ENCODE measurements around the gene CRADD. TPM values are rescaled to one million over a fixed set of nuclear protein-coding genes. Genes with fewer than 3 reads are reported as not detected.

The CRADD gene
- total and polyA plus RNA-seq, 10 of the 15 experiments (the other 5 are each of a cell fraction or from before 2014, with no cell fraction given) = 7.6 to 15.5 (median 11.7) TPM

DNA sequence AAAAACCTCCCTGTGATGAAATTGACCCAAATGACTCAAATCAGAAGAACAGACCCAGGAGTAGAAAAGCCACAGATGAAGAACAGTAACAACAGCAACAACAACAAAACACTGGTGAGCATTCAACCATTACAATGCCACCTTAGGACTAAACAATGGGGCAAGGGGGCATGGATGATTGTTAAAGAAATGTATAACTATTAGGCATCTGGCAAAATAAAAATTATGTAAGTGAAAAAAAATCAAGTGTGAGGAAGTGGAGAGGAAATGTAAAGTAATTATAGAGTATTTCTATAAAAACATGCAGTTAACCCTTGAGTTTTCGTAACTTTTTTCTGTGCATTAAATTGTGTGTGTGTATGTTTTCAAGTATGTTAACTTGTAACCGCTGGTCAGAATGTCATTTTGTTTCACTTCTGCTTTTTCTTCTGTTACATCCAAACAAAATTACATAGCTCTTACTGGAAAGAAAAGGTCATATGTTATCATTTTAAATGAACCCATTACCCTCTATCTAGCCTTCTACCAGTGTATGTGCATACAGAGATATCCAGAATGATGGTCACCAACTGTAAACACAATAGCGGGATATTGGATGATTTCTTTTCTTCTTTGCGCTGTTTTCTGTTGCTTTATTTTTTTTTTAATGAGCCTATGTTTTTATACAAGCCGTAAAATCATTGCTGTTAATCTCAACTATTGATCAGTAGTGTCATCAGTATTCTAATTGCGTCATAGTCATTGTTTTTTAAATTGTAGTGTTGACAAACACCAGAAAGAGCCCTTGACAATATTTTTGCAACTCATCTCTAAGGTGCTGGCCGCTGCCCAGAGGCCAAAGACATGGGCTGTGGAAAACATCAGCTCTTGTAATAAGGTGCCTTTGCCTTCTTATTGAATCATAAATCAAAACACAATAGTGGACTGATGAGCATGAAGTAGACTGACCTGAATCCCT, 170.6 kb downstream of the CRADD start (continued):
- TF ChIP-seq, protein P1, sequence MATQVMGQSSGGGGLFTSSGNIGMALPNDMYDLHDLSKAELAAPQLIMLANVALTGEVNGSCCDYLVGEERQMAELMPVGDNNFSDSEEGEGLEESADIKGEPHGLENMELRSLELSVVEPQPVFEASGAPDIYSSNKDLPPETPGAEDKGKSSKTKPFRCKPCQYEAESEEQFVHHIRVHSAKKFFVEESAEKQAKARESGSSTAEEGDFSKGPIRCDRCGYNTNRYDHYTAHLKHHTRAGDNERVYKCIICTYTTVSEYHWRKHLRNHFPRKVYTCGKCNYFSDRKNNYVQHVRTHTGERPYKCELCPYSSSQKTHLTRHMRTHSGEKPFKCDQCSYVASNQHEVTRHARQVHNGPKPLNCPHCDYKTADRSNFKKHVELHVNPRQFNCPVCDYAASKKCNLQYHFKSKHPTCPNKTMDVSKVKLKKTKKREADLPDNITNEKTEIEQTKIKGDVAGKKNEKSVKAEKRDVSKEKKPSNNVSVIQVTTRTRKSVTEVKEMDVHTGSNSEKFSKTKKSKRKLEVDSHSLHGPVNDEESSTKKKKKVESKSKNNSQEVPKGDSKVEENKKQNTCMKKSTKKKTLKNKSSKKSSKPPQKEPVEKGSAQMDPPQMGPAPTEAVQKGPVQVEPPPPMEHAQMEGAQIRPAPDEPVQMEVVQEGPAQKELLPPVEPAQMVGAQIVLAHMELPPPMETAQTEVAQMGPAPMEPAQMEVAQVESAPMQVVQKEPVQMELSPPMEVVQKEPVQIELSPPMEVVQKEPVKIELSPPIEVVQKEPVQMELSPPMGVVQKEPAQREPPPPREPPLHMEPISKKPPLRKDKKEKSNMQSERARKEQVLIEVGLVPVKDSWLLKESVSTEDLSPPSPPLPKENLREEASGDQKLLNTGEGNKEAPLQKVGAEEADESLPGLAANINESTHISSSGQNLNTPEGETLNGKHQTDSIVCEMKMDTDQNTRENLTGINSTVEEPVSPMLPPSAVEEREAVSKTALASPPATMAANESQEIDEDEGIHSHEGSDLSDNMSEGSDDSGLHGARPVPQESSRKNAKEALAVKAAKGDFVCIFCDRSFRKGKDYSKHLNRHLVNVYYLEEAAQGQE (IDR thresholded peaks at IDR 0.05; ENCODE audit: low read depth, low read length) = no peak
- TF ChIP-seq ZNF207 (IDR thresholded peaks at IDR 0.05; ENCODE audit: borderline replicate concordance) = peak; percentile 38; the same call in 1 of the 2 replicates
- TF ChIP-seq BHLHE40 (IDR thresholded peaks at IDR 0.05; ENCODE audit: borderline replicate concordance in 1 of 2, low read depth in 2 of 2, low read length in 1 of 2) = peak in 1 of 2 experiments; percentile 66; a peak in 2 of 4 replicates
- peak; percentile 85 for TF ChIP-seq CREM (IDR thresholded peaks at IDR 0.05; ENCODE audit: low read depth)
- no peak for TF ChIP-seq ESRRA (IDR thresholded peaks at IDR 0.05; ENCODE audit: low read length)
- TF ChIP-seq, protein P2, sequence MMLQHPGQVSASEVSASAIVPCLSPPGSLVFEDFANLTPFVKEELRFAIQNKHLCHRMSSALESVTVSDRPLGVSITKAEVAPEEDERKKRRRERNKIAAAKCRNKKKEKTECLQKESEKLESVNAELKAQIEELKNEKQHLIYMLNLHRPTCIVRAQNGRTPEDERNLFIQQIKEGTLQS (IDR thresholded peaks at IDR 0.05; ENCODE audit: borderline replicate concordance, extremely low read depth, low read depth, low read length) = no peak
- TF ChIP-seq HDAC6 (IDR thresholded peaks at IDR 0.05; ENCODE audit: unreplicated experiment) = no peak
- no peak for TF ChIP-seq WRNIP1 (IDR thresholded peaks at IDR 0.05; ENCODE audit: borderline replicate concordance, low read depth, low read length)
- no peak for TF ChIP-seq CBX3 (IDR thresholded peaks at IDR 0.05; ENCODE audit: borderline replicate concordance, low read depth)
- TF ChIP-seq SREBF1 (IDR thresholded peaks at IDR 0.05; ENCODE audit: low read length) = no peak
- TF ChIP-seq, protein P3, sequence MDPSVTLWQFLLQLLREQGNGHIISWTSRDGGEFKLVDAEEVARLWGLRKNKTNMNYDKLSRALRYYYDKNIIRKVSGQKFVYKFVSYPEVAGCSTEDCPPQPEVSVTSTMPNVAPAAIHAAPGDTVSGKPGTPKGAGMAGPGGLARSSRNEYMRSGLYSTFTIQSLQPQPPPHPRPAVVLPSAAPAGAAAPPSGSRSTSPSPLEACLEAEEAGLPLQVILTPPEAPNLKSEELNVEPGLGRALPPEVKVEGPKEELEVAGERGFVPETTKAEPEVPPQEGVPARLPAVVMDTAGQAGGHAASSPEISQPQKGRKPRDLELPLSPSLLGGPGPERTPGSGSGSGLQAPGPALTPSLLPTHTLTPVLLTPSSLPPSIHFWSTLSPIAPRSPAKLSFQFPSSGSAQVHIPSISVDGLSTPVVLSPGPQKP (IDR thresholded peaks at IDR 0.05; ENCODE audit: low read depth, low read length) = no peak
- TF ChIP-seq BMI1 (IDR thresholded peaks at IDR 0.05; ENCODE audit: borderline replicate concordance) = peak; percentile 87
- TF ChIP-seq POU2F2 (IDR thresholded peaks at IDR 0.05; ENCODE audit: borderline replicate concordance, low read depth, low read length) = peak; percentile 75; the same call in 2 of the 3 replicates
- 0 out of 2 replicates have a peak, but pooled peaks have one; percentile 41 for TF ChIP-seq RB1 (IDR thresholded peaks at IDR 0.05; ENCODE audit: borderline replicate concordance)
- no peak for TF ChIP-seq SRF (IDR thresholded peaks at IDR 0.05; ENCODE audit: low read depth in 2 of 2, low read length in 2 of 2)
- TF ChIP-seq, protein P4, sequence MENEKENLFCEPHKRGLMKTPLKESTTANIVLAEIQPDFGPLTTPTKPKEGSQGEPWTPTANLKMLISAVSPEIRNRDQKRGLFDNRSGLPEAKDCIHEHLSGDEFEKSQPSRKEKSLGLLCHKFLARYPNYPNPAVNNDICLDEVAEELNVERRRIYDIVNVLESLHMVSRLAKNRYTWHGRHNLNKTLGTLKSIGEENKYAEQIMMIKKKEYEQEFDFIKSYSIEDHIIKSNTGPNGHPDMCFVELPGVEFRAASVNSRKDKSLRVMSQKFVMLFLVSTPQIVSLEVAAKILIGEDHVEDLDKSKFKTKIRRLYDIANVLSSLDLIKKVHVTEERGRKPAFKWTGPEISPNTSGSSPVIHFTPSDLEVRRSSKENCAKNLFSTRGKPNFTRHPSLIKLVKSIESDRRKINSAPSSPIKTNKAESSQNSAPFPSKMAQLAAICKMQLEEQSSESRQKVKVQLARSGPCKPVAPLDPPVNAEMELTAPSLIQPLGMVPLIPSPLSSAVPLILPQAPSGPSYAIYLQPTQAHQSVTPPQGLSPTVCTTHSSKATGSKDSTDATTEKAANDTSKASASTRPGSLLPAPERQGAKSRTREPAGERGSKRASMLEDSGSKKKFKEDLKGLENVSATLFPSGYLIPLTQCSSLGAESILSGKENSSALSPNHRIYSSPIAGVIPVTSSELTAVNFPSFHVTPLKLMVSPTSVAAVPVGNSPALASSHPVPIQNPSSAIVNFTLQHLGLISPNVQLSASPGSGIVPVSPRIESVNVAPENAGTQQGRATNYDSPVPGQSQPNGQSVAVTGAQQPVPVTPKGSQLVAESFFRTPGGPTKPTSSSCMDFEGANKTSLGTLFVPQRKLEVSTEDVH (IDR thresholded peaks at IDR 0.05; ENCODE audit: low read depth, partially characterized antibody) = peak; percentile 61
- 0 out of 2 replicates have a peak, but pooled peaks have one; percentile 2 for TF ChIP-seq CHD2 (IDR thresholded peaks at IDR 0.05; ENCODE audit: borderline replicate concordance, low read depth, low read length)
- TF ChIP-seq YBX1 (IDR thresholded peaks at IDR 0.05) = no peak
- TF ChIP-seq MTA2 (IDR thresholded peaks at IDR 0.05; ENCODE audit: low read depth) = peak; percentile 93
- 0 out of 2 replicates have a peak, but pooled peaks have one; percentile 62 for TF ChIP-seq ZBED1 (IDR thresholded peaks at IDR 0.05; ENCODE audit: borderline replicate concordance)
- TF ChIP-seq IKZF2 (IDR thresholded peaks at IDR 0.05) = peak; percentile 91 to 95
- TF ChIP-seq NFXL1 (IDR thresholded peaks at IDR 0.05; ENCODE audit: borderline replicate concordance) = no peak

All from GM12878 (cell line).